ENCODE measurements around the gene KCTD4. TPM values are rescaled to one million over a fixed set of nuclear protein-coding genes. Genes with fewer than 3 reads are reported as not detected.

Gene KCTD4
- polyA plus RNA-seq, 1 donor: 0.10 TPM

GRCh38 chr13:45149964-45150363 is 50.9 kb downstream of the KCTD4 start:
- no peak for DNase-seq
- H3K36me3 ChIP-seq (ENCODE audit: control insufficient read depth, insufficient read depth, low read length): peaks cover 2% of the 10 kb centered on the region
- H3K4me1 ChIP-seq (ENCODE audit: control insufficient read depth, insufficient read depth, low read length): no peaks in the 10 kb centered on the region
- 100% methylated on average over 1 of the region's 1 CpG for WGBS (ENCODE audit: insufficient coverage, low lambda C conversion rate)
- no peaks in the 10 kb centered on the region for H3K27me3 ChIP-seq (ENCODE audit: control insufficient read depth, insufficient read depth, low read length)
- H3K27ac ChIP-seq (ENCODE audit: low read length): no peak overlapping the region
- no peak overlapping the region for H3K4me3 ChIP-seq (ENCODE audit: low read length)
- no peaks in the 10 kb centered on the region for H3K9me3 ChIP-seq (ENCODE audit: control insufficient read depth, low read depth, low read length)

- no peak for DNase-seq
- Histone ChIP-seq H3K9me3 (ENCODE audit: control insufficient read depth, low read depth, low read length) (no peaks in the 10 kb centered on the region), H3K27ac (ENCODE audit: low read length) (no peak overlapping the region), H3K36me3 (ENCODE audit: control insufficient read depth, insufficient read depth, low read length) (peaks cover 10% of the 10 kb centered on the region), H3K27me3 (ENCODE audit: control insufficient read depth, insufficient read depth, low read length) (no peaks in the 10 kb centered on the region), H3K4me1 (ENCODE audit: control insufficient read depth, insufficient read depth, low read length) (no peaks in the 10 kb centered on the region), H3K4me3 (ENCODE audit: low read length) (no peak overlapping the region)
- 100% methylated on average over 2 of the region's 7 CpGs for WGBS (ENCODE audit: insufficient coverage, low lambda C conversion rate)
These were observed 57.5 kb downstream of the KCTD4 start for GRCh38 chr13:45143346-45143751.

Other genes with a start within 250 kb of the KCTD4 start
- gene NUFIP1, start 211.6 kb downstream of the KCTD4 start, polyA plus RNA-seq: 8.7 TPM
- gene GPALPP1, start 211.5 kb downstream of the KCTD4 start, polyA plus RNA-seq: 32.8 TPM
- gene GTF2F2, start 80.5 kb downstream of the KCTD4 start, polyA plus RNA-seq: 19.3 TPM
- gene TPT1, start 140.1 kb upstream of the KCTD4 start, polyA plus RNA-seq: 9,736 TPM
- 5.3 TPM for gene SLC25A30, start 217.3 kb upstream of the KCTD4 start, polyA plus RNA-seq

All from large intestine (tissue), 3 donors.